Caco-2 (cell line): Measurements from ENCODE around the gene AKT2. TPM values are rescaled to one million over a fixed set of nuclear protein-coding genes. Genes with fewer than 3 reads are reported as not detected.

Experiments used
- BruUV-seq: library from RNA; stranded (reverse); fragments of 400-500 nt; replicated peaks from 2 replicates; lab custom pipeline; 2021; lab: Mats Ljungman, UMichigan
- CTCF ChIA-PET: fragments of 300-600 bp; sonication (Branson Sonifier 250); formaldehyde crosslinking; loops from one replicate; lab custom pipeline; 2022; ENCODE audit warnings: antibody characterized with exemption; lab: Charles Lee
- POLR2A ChIA-PET: fragments of 300-600 bp; sonication (Branson Sonifier 250); formaldehyde crosslinking; loops from one replicate; lab custom pipeline; 2022; ENCODE audit warnings: antibody characterized with exemption; lab: Charles Lee
- DNase-seq, 2 experiments: peaks; one replicate each; pipeline versions ENCODE4 v3.0.0 to v3.0.0-alpha.2; 2020 to 2022
- H3K27me3 ChIP-seq: replicated peaks from 2 replicates; pipeline ENCODE4 v1.6.0; 2011; ENCODE audit warnings: low read length; ENCODE audit not compliant: control insufficient read depth, insufficient read depth
- H3K36me3 ChIP-seq: 2 replicates; pipeline ENCODE4 v1.5.1; 2011; ENCODE audit warnings: low read length; ENCODE audit not compliant: control insufficient read depth, insufficient read depth
- H3K4me1 ChIP-seq: fragments of 250-450 bp; sonication (Bioruptor Pico); 2 replicates; pipeline ENCODE4 v1.5.1; 2020; ENCODE audit warnings: mild to moderate bottlenecking
- H3K4me3 ChIP-seq: 2 replicates; pipeline ENCODE4 v1.5.1; 2011; ENCODE audit warnings: low read depth, mild to moderate bottlenecking, control low read depth, low read length
- H3K9me3 ChIP-seq: fragments of 250-450 bp; sonication (Bioruptor Pico); 2 replicates; pipeline ENCODE4 v1.5.1; 2020; ENCODE audit warnings: mild to moderate bottlenecking, moderate library complexity
- H3K27ac Mint-ChIP-seq: one replicate; pipeline ENCODE4 v1.8.0; 2022; ENCODE audit warnings: mixed read lengths; ENCODE audit not compliant: unreplicated experiment
- H3K27me3 Mint-ChIP-seq: one replicate; pipeline ENCODE4 v1.8.0; 2022; ENCODE audit warnings: mixed read lengths; ENCODE audit not compliant: insufficient read depth, unreplicated experiment
- H3K36me3 Mint-ChIP-seq: one replicate; pipeline ENCODE4 v1.8.0; 2022; ENCODE audit warnings: mild to moderate bottlenecking, mixed read lengths; ENCODE audit not compliant: insufficient read depth, unreplicated experiment
- H3K4me1 Mint-ChIP-seq: one replicate; pipeline ENCODE4 v1.8.0; 2022; ENCODE audit warnings: low read depth, mixed read lengths; ENCODE audit not compliant: unreplicated experiment
- H3K4me3 Mint-ChIP-seq: one replicate; pipeline ENCODE4 v1.8.0; 2022; ENCODE audit warnings: mild to moderate bottlenecking, moderate library complexity, mixed read lengths; ENCODE audit not compliant: unreplicated experiment
- H3K9me3 Mint-ChIP-seq: one replicate; pipeline ENCODE4 v1.8.0; 2022; ENCODE audit warnings: mixed read lengths; ENCODE audit not compliant: unreplicated experiment
- CTCF ChIP-seq, 2 experiments: fragments of 200-600 bp in 1 of 2; IDR thresholded peaks; 1 replicate in 1 of 2; 2 replicates in 1 of 2; pipeline versions ENCODE4 v1.5.1 to v1.8.0; 2011 to 2022; ENCODE audit warnings: antibody characterized with exemption in 1 of 2, control low read depth in 1 of 2, inconsistent platforms in 1 of 2, low read depth in 1 of 2, low read length in 1 of 2, mild to moderate bottlenecking in 1 of 2, moderate library complexity in 1 of 2; ENCODE audit not compliant: insufficient read depth in 1 of 2, severe bottlenecking in 1 of 2, unreplicated experiment in 1 of 2
- intact Hi-C: fragments of 100-400 bp; cut with micrococcal nuclease; formaldehyde crosslinking; loops from one replicate; pipeline ENCODE4 v1.10.0; 2022; ENCODE audit not compliant: unreplicated experiment
- total RNA-seq: library from RNA; stranded (reverse); gene quantifications from 2 replicates; pipeline ENCODE4 v1.2.3, GENCODE V29; 2022

The AKT2 gene
- total RNA-seq, 1 experiment from 2014 or later = 169 TPM

- POLR2A ChIA-PET = interaction anchor here (0.6 kb wide), 1 partner anchor 1422 kb away, joined by 3 read pairs; no protein-coding TSS in a partner anchor
- Histone ChIP-seq H3K36me3 (peaks cover 1% of the 10 kb centered on the region; the same call in 1 of the 2 replicates), H3K27me3 (no peaks in the 10 kb centered on the region), H3K4me1 (peaks cover 8% of the 10 kb centered on the region), H3K4me3 (no peak overlapping the region), H3K9me3 (no peaks in the 10 kb centered on the region)
- intact Hi-C loops = no loop called here
- Mint-ChIP-seq H3K27me3 (no peaks in the 10 kb centered on the region), H3K4me3 (no peak overlapping the region), H3K9me3 (no peaks in the 10 kb centered on the region), H3K36me3 (peaks cover 13% of the 10 kb centered on the region), H3K4me1 (no peaks in the 10 kb centered on the region), H3K27ac (no peak overlapping the region)
- BruUV-seq = no TSS peak
- CTCF ChIA-PET = no interaction called here
- no peak for DNase-seq
- TF ChIP-seq CTCF (IDR thresholded peaks at IDR 0.05; ENCODE audit: insufficient read depth in 1 of 2, low read depth in 1 of 2, low read length in 1 of 2, severe bottlenecking in 1 of 2, unreplicated experiment in 1 of 2) = no peak
These were observed 3.0 kb downstream of the AKT2 start for GRCh38 chr19:40282209-40282580.

GRCh38 chr19:40281381-40282208 lies 3.5 kb downstream of the AKT2 start:
- Mint-ChIP-seq H3K4me1 (no peaks in the 10 kb centered on the region), H3K27me3 (no peaks in the 10 kb centered on the region)

More at GRCh38 chr19:40281381-40282208, 3.5 kb downstream of the AKT2 start:
- BruUV-seq = no TSS peak
- Histone ChIP-seq H3K4me3 (no peak overlapping the region), H3K9me3 (no peaks in the 10 kb centered on the region), H3K36me3 (peaks cover 1% of the 10 kb centered on the region; the same call in 1 of the 2 replicates), H3K4me1 (peaks cover 8% of the 10 kb centered on the region), H3K27me3 (no peaks in the 10 kb centered on the region)
- DNase-seq = no peak
- intact Hi-C loops = no loop called here
- Mint-ChIP-seq H3K4me3 (no peak overlapping the region), H3K36me3 (peaks cover 13% of the 10 kb centered on the region), H3K27ac (peak overlapping the region; percentile 37), H3K9me3 (no peaks in the 10 kb centered on the region)
- TF ChIP-seq CTCF (IDR thresholded peaks at IDR 0.05; ENCODE audit: insufficient read depth in 1 of 2, low read depth in 1 of 2, low read length in 1 of 2, severe bottlenecking in 1 of 2, unreplicated experiment in 1 of 2) = no peak
- ChIA-PET CTCF (interaction anchor here (0.7 kb wide), 1 partner anchor 16 kb away, joined by 3 read pairs; no protein-coding TSS in a partner anchor), POLR2A (interaction anchor here (0.6 kb wide), 1 partner anchor 1422 kb away, joined by 3 read pairs; no protein-coding TSS in a partner anchor)
